IPS-18a (cell line): Measurements from ENCODE around the gene LRFN2.

ENCODE experiments used
- H3K27ac ChIP-seq: one replicate; pipeline ENCODE4 v1.5.1; 2013; ENCODE audit warnings: low read length
- H3K27me3 ChIP-seq: one replicate; pipeline ENCODE4 v1.6.1; 2013; ENCODE audit warnings: mild to moderate bottlenecking, low read length; ENCODE audit not compliant: control insufficient read depth, insufficient read depth
- H3K36me3 ChIP-seq: one replicate; pipeline ENCODE4 v1.6.1; 2013; ENCODE audit warnings: low read depth, low read length; ENCODE audit not compliant: control insufficient read depth
- H3K4me1 ChIP-seq: one replicate; pipeline ENCODE4 v1.6.1; 2013; ENCODE audit warnings: low read depth, low read length; ENCODE audit not compliant: control insufficient read depth
- H3K4me3 ChIP-seq: one replicate; pipeline ENCODE4 v1.5.1; 2013; ENCODE audit warnings: low read length
- H3K9ac ChIP-seq: one replicate; pipeline ENCODE4 v1.6.1; 2013; ENCODE audit warnings: mild to moderate bottlenecking, low read length, moderate library complexity
- H3K9me3 ChIP-seq: one replicate; pipeline ENCODE4 v1.6.1; 2013; ENCODE audit warnings: low read depth, low read length; ENCODE audit not compliant: control insufficient read depth

LRFN2 gene

GRCh38 chr6:40542175-40542764 is 44.9 kb downstream of the LRFN2 start:
- H3K4me3 ChIP-seq, result no peak overlapping the region
- H3K27me3 ChIP-seq, result no peaks in the 10 kb centered on the region
- no peaks in the 10 kb centered on the region for H3K9me3 ChIP-seq
- peaks cover 26% of the 10 kb centered on the region for H3K4me1 ChIP-seq
- H3K36me3 ChIP-seq, result no peaks in the 10 kb centered on the region
- H3K27ac ChIP-seq, result no peak overlapping the region
- no peak overlapping the region for H3K9ac ChIP-seq

GRCh38 chr6:40541556-40542174 is 45.5 kb downstream of the LRFN2 start:
- Histone ChIP-seq H3K27ac (no peak overlapping the region), H3K27me3 (no peaks in the 10 kb centered on the region), H3K4me1 (peaks cover 25% of the 10 kb centered on the region), H3K36me3 (no peaks in the 10 kb centered on the region), H3K4me3 (no peak overlapping the region), H3K9ac (no peak overlapping the region), H3K9me3 (no peaks in the 10 kb centered on the region)

GRCh38 chr6:40540790-40541189 is 46.4 kb downstream of the LRFN2 start:
- Histone ChIP-seq H3K27me3 (no peaks in the 10 kb centered on the region), H3K27ac (no peak overlapping the region), H3K9ac (no peak overlapping the region), H3K4me3 (no peak overlapping the region), H3K4me1 (peaks cover 17% of the 10 kb centered on the region), H3K36me3 (no peaks in the 10 kb centered on the region), H3K9me3 (no peaks in the 10 kb centered on the region)

GRCh38 chr6:40539853-40540252 is 47.3 kb downstream of the LRFN2 start:
- Histone ChIP-seq H3K36me3 (no peaks in the 10 kb centered on the region), H3K27me3 (no peaks in the 10 kb centered on the region), H3K4me1 (peaks cover 10% of the 10 kb centered on the region), H3K9me3 (no peaks in the 10 kb centered on the region), H3K9ac (no peak overlapping the region), H3K27ac (no peak overlapping the region), H3K4me3 (no peak overlapping the region)

- Histone ChIP-seq H3K4me1 (peaks cover 10% of the 10 kb centered on the region), H3K9ac (no peak overlapping the region), H3K27ac (no peak overlapping the region), H3K4me3 (no peak overlapping the region), H3K9me3 (no peaks in the 10 kb centered on the region), H3K36me3 (no peaks in the 10 kb centered on the region), H3K27me3 (no peaks in the 10 kb centered on the region)
Observed at GRCh38 chr6:40538556-40538955, 48.6 kb downstream of the LRFN2 start.

- H3K4me1 ChIP-seq, result peaks cover 7% of the 10 kb centered on the region
- no peak overlapping the region for H3K4me3 ChIP-seq
- no peak overlapping the region for H3K27ac ChIP-seq
- no peaks in the 10 kb centered on the region for H3K9me3 ChIP-seq
- H3K36me3 ChIP-seq, result no peaks in the 10 kb centered on the region
- no peaks in the 10 kb centered on the region for H3K27me3 ChIP-seq
- H3K9ac ChIP-seq, result no peak overlapping the region
Observed at GRCh38 chr6:40537446-40537845, 49.7 kb downstream of the LRFN2 start.

GRCh38 chr6:40536442-40536841 is 50.7 kb downstream of the LRFN2 start:
- no peaks in the 10 kb centered on the region for H3K9me3 ChIP-seq
- no peaks in the 10 kb centered on the region for H3K36me3 ChIP-seq
- H3K27ac ChIP-seq, result no peak overlapping the region
- H3K4me1 ChIP-seq, result no peaks in the 10 kb centered on the region
- no peak overlapping the region for H3K4me3 ChIP-seq
- H3K9ac ChIP-seq, result no peak overlapping the region
- no peaks in the 10 kb centered on the region for H3K27me3 ChIP-seq

GRCh38 chr6:40535819-40536380 is 51.3 kb downstream of the LRFN2 start:
- no peak overlapping the region for H3K9ac ChIP-seq
- no peaks in the 10 kb centered on the region for H3K36me3 ChIP-seq
- H3K4me3 ChIP-seq, result no peak overlapping the region
- no peaks in the 10 kb centered on the region for H3K4me1 ChIP-seq
- no peaks in the 10 kb centered on the region for H3K27me3 ChIP-seq
- H3K9me3 ChIP-seq, result no peaks in the 10 kb centered on the region
- H3K27ac ChIP-seq, result no peak overlapping the region

- no peak overlapping the region for H3K9ac ChIP-seq
- H3K27me3 ChIP-seq, result no peaks in the 10 kb centered on the region
- no peak overlapping the region for H3K27ac ChIP-seq
- H3K9me3 ChIP-seq, result no peaks in the 10 kb centered on the region
- no peak overlapping the region for H3K4me3 ChIP-seq
- no peaks in the 10 kb centered on the region for H3K36me3 ChIP-seq
- no peaks in the 10 kb centered on the region for H3K4me1 ChIP-seq
Observed at GRCh38 chr6:40535110-40535818, 51.9 kb downstream of the LRFN2 start.

GRCh38 chr6:40532349-40533000 is 54.7 kb downstream of the LRFN2 start:
- H3K9ac ChIP-seq, result no peak overlapping the region
- no peaks in the 10 kb centered on the region for H3K36me3 ChIP-seq
- peaks cover 3% of the 10 kb centered on the region for H3K4me1 ChIP-seq
- no peaks in the 10 kb centered on the region for H3K9me3 ChIP-seq
- no peak overlapping the region for H3K4me3 ChIP-seq
- no peak overlapping the region for H3K27ac ChIP-seq
- no peaks in the 10 kb centered on the region for H3K27me3 ChIP-seq

GRCh38 chr6:40529919-40530318 is 57.2 kb downstream of the LRFN2 start:
- no peak overlapping the region for H3K4me3 ChIP-seq
- H3K27me3 ChIP-seq, result no peaks in the 10 kb centered on the region
- H3K4me1 ChIP-seq, result peaks cover 13% of the 10 kb centered on the region
- no peak overlapping the region for H3K9ac ChIP-seq
- no peaks in the 10 kb centered on the region for H3K36me3 ChIP-seq
- H3K9me3 ChIP-seq, result no peaks in the 10 kb centered on the region
- no peak overlapping the region for H3K27ac ChIP-seq
